ENCODE results near the gene MS4A14.

GRCh38 chr11:60362241-60362640 lies 34.0 kb upstream of the MS4A14 start:
- TF ChIP-seq CTCF (IDR thresholded peaks at IDR 0.05) (no peak), POLR2A (IDR thresholded peaks at IDR 0.05) (no peak)
